Measurements from ENCODE around the gene MRPL52. TPM values are rescaled to one million over a fixed set of nuclear protein-coding genes. Genes with fewer than 3 reads are reported as not detected.

Gene MRPL52
- total and polyA plus RNA-seq, 2 of the 13 experiments (the other 11 are each of a cell fraction or from before 2014, with no cell fraction given): 118 to 329 TPM

DNA sequence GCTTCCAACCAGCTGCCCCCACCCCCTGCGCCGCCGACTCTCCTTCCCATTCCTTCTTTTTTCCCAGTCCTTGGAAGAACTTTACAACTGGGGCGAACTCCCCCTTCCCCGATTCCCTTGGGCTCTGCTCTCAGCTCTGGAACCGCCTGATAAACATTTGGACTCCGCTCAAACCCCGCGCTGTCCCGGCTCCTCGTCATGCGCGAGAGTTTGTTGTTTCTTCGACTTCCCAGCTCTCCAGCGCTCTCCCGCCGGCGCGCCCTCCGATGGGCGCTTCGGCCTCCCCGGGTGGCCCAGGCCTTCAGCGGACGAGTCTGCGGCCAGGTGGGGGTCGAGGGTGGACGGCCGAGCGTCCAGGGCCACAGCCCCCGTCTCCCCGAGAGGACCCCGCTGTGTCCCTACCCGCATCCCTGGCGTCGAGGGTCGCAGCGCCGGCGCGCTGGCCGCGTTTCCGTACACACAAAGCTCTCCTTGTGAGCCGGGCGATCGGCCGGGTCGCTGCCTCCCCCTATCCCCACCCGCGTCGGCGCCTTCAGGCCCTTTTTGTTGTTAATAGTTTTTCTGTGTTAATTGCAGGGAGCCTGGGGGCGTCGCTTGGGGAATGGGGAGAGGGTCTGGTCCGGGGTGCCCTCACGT lies 7.5 kb downstream of the MRPL52 start (continued):
- TF ChIP-seq, protein P1, sequence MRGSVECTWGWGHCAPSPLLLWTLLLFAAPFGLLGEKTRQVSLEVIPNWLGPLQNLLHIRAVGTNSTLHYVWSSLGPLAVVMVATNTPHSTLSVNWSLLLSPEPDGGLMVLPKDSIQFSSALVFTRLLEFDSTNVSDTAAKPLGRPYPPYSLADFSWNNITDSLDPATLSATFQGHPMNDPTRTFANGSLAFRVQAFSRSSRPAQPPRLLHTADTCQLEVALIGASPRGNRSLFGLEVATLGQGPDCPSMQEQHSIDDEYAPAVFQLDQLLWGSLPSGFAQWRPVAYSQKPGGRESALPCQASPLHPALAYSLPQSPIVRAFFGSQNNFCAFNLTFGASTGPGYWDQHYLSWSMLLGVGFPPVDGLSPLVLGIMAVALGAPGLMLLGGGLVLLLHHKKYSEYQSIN (CRISPR knock-in tag; IDR thresholded peaks at IDR 0.05; ENCODE audit: borderline replicate concordance): no peak
- TF ChIP-seq, protein P2, sequence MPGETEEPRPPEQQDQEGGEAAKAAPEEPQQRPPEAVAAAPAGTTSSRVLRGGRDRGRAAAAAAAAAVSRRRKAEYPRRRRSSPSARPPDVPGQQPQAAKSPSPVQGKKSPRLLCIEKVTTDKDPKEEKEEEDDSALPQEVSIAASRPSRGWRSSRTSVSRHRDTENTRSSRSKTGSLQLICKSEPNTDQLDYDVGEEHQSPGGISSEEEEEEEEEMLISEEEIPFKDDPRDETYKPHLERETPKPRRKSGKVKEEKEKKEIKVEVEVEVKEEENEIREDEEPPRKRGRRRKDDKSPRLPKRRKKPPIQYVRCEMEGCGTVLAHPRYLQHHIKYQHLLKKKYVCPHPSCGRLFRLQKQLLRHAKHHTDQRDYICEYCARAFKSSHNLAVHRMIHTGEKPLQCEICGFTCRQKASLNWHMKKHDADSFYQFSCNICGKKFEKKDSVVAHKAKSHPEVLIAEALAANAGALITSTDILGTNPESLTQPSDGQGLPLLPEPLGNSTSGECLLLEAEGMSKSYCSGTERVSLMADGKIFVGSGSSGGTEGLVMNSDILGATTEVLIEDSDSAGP (CRISPR knock-in tag; IDR thresholded peaks at IDR 0.05; ENCODE audit: borderline replicate concordance): no peak; the same call in 1 of the 2 replicates
- TF ChIP-seq KLF13 (CRISPR knock-in tag; IDR thresholded peaks at IDR 0.05): no peak
- peak; percentile 89 for TF ChIP-seq ZFX (CRISPR knock-in tag; IDR thresholded peaks at IDR 0.05; ENCODE audit: low read depth)
- no peak for TF ChIP-seq ZSCAN21 (CRISPR knock-in tag; IDR thresholded peaks at IDR 0.05; ENCODE audit: borderline replicate concordance)
- TF ChIP-seq, protein P3, sequence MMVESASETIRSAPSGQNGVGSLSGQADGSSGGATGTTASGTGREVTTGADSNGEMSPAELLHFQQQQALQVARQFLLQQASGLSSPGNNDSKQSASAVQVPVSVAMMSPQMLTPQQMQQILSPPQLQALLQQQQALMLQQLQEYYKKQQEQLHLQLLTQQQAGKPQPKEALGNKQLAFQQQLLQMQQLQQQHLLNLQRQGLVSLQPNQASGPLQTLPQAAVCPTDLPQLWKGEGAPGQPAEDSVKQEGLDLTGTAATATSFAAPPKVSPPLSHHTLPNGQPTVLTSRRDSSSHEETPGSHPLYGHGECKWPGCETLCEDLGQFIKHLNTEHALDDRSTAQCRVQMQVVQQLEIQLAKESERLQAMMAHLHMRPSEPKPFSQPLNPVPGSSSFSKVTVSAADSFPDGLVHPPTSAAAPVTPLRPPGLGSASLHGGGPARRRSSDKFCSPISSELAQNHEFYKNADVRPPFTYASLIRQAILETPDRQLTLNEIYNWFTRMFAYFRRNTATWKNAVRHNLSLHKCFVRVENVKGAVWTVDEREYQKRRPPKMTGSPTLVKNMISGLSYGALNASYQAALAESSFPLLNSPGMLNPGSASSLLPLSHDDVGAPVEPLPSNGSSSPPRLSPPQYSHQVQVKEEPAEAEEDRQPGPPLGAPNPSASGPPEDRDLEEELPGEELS (CRISPR knock-in tag; IDR thresholded peaks at IDR 0.05): no peak
- peak; percentile 19; the same call in 1 of the 2 replicates for TF ChIP-seq ELF3 (CRISPR knock-in tag; IDR thresholded peaks at IDR 0.05)
- TF ChIP-seq ZNF878 (CRISPR knock-in tag; IDR thresholded peaks at IDR 0.05): no peak
- TF ChIP-seq, protein P4, sequence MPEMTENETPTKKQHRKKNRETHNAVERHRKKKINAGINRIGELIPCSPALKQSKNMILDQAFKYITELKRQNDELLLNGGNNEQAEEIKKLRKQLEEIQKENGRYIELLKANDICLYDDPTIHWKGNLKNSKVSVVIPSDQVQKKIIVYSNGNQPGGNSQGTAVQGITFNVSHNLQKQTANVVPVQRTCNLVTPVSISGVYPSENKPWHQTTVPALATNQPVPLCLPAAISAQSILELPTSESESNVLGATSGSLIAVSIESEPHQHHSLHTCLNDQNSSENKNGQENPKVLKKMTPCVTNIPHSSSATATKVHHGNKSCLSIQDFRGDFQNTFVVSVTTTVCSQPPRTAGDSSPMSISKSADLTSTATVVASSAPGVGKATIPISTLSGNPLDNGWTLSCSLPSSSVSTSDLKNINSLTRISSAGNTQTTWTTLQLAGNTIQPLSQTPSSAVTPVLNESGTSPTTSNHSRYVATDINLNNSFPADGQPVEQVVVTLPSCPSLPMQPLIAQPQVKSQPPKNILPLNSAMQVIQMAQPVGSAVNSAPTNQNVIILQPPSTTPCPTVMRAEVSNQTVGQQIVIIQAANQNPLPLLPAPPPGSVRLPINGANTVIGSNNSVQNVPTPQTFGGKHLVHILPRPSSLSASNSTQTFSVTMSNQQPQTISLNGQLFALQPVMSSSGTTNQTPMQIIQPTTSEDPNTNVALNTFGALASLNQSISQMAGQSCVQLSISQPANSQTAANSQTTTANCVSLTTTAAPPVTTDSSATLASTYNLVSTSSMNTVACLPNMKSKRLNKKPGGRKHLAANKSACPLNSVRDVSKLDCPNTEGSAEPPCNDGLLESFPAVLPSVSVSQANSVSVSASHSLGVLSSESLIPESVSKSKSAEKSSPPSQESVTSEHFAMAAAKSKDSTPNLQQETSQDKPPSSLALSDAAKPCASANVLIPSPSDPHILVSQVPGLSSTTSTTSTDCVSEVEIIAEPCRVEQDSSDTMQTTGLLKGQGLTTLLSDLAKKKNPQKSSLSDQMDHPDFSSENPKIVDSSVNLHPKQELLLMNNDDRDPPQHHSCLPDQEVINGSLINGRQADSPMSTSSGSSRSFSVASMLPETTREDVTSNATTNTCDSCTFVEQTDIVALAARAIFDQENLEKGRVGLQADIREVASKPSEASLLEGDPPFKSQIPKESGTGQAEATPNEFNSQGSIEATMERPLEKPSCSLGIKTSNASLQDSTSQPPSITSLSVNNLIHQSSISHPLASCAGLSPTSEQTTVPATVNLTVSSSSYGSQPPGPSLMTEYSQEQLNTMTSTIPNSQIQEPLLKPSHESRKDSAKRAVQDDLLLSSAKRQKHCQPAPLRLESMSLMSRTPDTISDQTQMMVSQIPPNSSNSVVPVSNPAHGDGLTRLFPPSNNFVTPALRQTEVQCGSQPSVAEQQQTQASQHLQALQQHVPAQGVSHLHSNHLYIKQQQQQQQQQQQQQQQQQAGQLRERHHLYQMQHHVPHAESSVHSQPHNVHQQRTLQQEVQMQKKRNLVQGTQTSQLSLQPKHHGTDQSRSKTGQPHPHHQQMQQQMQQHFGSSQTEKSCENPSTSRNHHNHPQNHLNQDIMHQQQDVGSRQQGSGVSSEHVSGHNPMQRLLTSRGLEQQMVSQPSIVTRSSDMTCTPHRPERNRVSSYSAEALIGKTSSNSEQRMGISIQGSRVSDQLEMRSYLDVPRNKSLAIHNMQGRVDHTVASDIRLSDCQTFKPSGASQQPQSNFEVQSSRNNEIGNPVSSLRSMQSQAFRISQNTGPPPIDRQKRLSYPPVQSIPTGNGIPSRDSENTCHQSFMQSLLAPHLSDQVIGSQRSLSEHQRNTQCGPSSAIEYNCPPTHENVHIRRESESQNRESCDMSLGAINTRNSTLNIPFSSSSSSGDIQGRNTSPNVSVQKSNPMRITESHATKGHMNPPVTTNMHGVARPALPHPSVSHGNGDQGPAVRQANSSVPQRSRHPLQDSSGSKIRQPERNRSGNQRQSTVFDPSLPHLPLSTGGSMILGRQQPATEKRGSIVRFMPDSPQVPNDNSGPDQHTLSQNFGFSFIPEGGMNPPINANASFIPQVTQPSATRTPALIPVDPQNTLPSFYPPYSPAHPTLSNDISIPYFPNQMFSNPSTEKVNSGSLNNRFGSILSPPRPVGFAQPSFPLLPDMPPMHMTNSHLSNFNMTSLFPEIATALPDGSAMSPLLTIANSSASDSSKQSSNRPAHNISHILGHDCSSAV (CRISPR knock-in tag; IDR thresholded peaks at IDR 0.05; ENCODE audit: borderline replicate concordance): no peak
- TF ChIP-seq, protein P5, sequence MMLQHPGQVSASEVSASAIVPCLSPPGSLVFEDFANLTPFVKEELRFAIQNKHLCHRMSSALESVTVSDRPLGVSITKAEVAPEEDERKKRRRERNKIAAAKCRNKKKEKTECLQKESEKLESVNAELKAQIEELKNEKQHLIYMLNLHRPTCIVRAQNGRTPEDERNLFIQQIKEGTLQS (CRISPR knock-in tag; IDR thresholded peaks at IDR 0.05): no peak
- TF ChIP-seq ZSCAN12 (CRISPR knock-in tag; IDR thresholded peaks at IDR 0.05): no peak
- TF ChIP-seq HOXA9 (CRISPR knock-in tag; IDR thresholded peaks at IDR 0.05; ENCODE audit: borderline replicate concordance): no peak
- TF ChIP-seq, protein P6, sequence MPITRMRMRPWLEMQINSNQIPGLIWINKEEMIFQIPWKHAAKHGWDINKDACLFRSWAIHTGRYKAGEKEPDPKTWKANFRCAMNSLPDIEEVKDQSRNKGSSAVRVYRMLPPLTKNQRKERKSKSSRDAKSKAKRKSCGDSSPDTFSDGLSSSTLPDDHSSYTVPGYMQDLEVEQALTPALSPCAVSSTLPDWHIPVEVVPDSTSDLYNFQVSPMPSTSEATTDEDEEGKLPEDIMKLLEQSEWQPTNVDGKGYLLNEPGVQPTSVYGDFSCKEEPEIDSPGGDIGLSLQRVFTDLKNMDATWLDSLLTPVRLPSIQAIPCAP (CRISPR knock-in tag; IDR thresholded peaks at IDR 0.05; ENCODE audit: low read depth): 0 out of 2 replicates have a peak, but pooled peaks have one; percentile 40

All from HepG2 (cell line).